ENCODE results near the gene TMEM107. TPM values are rescaled to one million over a fixed set of nuclear protein-coding genes. Genes with fewer than 3 reads are reported as not detected.
A peak's percentile ranks its signal among the peaks of the same experiment; 100 is the strongest.

TMEM107 gene
- polyA plus RNA-seq, 1 donor: 5.5 TPM

DNA sequence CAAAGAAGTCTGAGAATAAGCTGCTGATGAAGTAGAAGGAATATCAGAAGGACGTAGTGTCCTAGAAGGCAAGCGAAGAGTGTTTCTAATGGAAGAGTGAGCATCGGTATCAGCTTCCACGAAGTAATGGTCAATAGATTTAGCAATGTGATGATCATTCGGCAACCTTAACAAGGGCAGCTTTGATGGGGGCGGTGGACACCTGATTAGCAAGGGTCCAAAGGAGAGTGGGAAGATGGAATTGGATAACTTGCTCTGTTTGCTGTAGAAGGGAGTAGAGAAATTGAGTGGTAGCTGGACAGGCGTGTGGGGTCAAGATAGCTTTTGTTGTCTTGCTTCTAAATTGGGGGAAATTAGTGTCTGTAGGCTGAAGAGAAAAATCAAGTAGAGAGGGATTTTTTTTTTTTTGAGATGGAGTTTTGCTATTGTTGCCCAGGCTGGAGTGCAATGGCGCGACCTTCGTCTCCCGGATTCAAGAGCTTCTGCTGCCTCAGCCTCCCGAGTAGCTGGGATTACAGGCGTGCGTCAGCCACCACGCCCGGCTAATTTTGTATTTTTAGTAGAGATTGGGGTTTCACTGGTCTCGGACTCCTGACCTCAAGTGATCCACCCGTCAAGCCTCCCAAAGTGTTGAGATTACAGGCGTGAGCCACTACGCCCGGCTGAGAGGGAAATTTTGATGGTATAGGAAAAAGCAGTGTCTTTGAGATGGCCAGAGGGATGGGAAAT, 38.4 kb downstream of the TMEM107 start:
- no peak for DNase-seq

DNA sequence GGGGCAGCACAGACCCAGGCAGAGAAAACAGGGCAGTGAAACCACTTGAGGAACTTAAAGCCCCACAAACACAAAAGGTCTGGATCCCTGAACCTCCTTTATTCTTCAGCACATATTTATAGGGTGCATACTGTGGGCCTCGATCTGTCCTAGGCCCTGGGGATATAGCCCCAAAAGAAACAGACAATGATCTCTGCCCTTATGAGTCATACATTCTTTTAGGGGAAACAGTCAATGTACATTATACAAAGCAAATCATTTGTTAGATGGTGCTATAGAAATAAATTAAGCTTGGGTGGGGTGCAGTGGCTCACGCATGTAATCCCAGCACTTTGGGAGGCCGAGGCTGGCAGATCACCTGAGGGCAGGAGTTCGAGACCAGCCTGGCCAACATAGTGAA, 42.2 kb downstream of the TMEM107 start:
- DNase-seq: no peak

- no peak for DNase-seq
These were observed 42.8 kb downstream of the TMEM107 start for GRCh38 chr17:8133399-8133798.

GRCh38 chr17:8131844-8132441, 44.2 kb downstream of the TMEM107 start:
- DNase-seq: no peak

DNA sequence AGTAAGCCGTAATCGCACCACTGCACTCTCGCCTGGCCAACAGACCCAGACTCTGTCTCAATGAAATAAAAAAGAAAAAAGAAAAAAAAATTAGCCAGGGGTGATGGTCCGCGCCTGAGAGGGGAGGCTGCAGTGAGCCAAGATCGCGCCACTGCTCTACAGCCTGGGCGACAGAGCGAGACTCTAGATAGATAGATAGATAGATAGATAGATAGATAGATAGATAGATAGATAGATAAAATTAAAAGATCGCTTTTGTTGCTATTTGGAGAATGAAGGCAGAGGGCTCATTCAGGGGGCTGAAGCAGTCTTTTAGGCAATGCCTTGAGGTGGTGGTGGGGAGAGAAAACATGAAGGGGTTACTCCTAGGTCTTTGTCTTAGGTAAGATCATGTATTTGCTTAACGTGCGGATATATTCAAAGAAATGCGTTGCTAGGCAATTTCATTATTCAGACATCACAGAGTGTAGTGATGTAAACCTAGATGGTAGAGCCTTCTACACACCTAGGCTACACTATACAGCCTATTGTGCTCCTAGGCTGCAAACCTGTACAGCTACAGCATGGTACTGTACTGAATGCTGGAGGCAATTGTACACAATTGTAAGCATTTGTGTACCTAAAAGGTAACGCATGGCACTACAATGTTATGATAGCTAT, 47.9 kb downstream of the TMEM107 start:
- DNase-seq: no peak

DNA sequence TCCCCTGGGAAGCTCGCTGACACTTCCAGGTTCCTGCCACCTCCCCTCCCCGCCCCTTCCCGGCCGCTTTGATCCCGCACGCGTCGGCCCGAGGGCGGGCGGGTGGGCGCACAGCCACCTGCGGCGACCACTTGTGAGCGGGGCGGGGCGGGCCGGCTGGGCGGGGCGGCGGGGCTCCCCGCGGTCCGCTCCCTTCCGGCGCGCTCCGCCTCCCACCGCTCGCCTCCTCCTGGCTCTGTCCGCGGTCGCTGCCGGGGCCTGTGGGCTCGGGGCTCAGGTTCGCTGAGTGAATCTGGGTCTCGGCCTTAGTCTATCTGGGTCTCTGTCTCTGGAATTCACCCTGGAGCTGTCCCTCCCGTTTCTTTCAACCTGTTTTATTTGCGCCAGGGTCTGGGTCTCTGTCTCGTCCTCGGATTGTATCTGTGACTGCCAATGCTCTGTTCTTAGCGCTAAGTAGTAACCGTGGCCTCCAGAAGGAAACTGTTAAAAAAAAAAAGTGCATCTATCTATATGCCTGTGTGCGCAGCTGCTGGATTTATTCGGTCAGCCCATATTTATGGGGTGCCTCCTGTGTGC, 49.6 kb downstream of the TMEM107 start:
- DNase-seq: no peak

- DNase-seq: no peak
These were observed 50.2 kb downstream of the TMEM107 start for GRCh38 chr17:8125947-8126490.

DNA sequence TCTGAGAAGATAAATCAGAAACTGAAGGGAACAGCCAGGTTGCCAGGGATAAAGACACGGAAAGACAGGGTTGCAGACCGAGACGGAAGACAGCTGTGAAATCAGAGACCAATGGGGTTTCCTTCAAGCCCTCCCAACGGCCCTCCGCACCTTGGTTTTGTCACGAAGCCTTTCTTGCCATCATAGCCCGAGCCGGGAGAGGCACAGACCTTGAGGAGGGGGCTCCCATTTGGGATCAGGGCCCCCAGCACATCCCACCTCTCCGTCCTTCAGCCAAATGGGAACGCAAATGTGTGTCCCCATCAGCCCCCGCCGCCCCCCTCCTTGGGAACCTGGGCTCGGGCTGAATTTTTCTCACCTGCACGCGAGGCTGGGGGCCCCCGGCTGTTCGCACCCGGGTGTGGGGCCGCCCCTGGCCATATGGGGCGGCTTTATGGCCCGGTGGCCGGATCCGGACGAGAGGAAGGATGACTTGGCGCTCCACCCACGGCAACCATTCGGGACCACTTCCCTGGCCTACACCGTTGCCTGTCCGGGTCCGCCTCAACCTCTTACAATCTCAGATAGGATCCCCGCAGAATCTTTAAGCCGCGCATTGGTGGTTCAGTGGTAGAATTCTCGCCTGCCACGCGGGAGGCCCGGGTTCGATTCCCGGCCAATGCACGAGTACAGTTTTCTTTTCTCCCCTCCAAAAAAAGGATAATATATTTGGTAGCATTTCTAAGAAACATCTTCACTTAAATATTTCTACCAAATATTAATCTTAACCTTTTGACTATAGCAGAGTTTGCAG, 50.8 kb downstream of the TMEM107 start:
- DNase-seq: peak; percentile 86

DNA sequence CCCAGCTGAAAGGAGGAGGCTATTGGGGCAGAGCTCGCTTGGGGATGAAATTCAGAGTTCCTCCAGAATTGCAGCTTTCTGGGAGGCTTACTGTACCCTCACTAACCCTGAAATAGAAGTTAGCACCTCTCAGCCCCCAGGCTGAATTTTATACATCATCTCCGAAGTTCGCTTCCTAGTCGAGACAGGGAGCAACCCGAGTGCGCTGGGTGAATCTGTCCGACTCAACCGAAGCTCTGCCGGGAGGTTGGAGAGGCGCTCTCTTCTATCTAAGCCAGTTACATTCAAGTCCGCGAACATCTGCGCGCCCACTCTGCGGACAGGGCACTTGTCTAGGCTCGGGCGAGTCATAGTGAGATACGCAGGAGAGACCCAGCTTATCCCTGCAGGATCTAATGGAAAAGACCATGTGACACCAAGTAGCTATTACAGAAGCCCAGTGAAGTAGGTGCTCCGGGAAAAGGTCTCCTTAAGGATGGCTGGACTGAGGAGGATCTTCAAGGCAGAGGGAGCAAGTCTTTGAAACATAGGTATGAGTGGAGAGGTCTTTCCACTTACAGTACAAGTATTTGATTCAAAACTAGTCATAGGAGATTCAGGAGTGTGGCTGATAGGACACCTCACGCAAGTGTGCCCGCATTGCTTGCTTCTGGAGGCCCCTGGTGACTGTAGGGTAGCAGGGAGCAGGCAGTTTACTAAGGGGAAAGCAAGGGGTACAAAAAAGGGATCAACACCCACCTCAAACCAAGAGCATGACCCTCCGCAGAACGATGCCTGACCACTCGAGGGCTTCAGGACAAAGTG, 51.6 kb downstream of the TMEM107 start:
- DNase-seq: no peak

GRCh38 chr17:8123695-8124349, 52.4 kb downstream of the TMEM107 start, which contains the start of gene HES7:
Gene HES7 (minus strand): TSS chr17:8124106. CDS start chr17:8124084, 22 bp downstream.
- DNase-seq: no peak

DNA sequence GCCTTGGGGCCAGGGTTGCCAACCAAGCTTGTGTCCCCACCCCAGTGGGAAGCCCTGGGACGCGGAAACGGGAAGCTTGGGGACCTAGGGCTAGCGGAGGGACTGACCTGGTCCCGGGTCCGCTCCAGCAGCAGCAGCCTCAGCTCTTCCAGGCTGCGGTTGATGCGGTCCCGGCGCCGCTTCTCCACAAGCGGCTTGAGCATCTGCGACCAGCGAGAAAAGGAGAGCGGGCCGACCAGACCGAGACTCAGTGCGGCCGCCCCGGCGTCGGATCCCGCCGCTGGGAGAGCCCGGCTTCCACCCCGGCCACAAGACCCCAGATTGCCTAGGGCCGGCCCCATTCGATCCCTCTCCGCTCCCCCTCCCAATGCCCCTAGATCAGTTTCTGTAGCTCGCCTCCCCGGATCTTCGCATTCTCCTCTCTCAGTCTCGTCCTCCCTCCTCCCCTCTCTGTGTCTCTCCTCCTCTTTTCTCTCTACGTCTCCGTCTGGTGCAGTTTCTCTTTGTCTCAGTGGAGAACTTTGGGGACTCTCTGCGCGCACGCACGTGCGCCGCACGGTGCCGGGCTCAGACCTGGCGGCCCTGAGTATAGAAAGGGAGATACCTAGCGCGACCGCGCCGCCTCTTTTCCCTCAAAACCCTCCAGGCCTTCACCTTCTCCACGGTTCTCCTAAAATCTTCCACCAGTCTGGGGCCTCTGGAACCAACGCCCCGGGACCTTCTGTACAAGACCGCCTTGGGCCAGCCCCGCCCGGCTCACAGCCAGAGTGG, 53.1 kb downstream of the TMEM107 start:
- DNase-seq: no peak

Other genes with a start within 250 kb of the TMEM107 start
- gene KCNAB3, start 246.5 kb downstream of the TMEM107 start, polyA plus RNA-seq (ENCODE audit: insufficient read length): 4.7 TPM
- 99.5 TPM for gene TRAPPC1, start 244.4 kb downstream of the TMEM107 start, polyA plus RNA-seq (ENCODE audit: insufficient read length)
- gene CNTROB, start 244.2 kb downstream of the TMEM107 start, polyA plus RNA-seq (ENCODE audit: insufficient read length): 31.0 TPM
- 0.15 TPM for gene GUCY2D, start 173.8 kb downstream of the TMEM107 start, polyA plus RNA-seq (ENCODE audit: insufficient read length)
- gene ALOX15B, start 137.3 kb downstream of the TMEM107 start, polyA plus RNA-seq (ENCODE audit: insufficient read length): 2.2 TPM
- gene ALOX12B, start 88.7 kb downstream of the TMEM107 start, polyA plus RNA-seq (ENCODE audit: insufficient read length): not detected
- gene ALOXE3, start 57.9 kb downstream of the TMEM107 start, polyA plus RNA-seq (ENCODE audit: insufficient read length): not detected
- gene HES7, start 52.3 kb downstream of the TMEM107 start, polyA plus RNA-seq (ENCODE audit: insufficient read length): 0.21 TPM
- gene PER1, start 24.0 kb downstream of the TMEM107 start, polyA plus RNA-seq (ENCODE audit: insufficient read length): 72.6 TPM
- gene VAMP2, start 13.4 kb downstream of the TMEM107 start, polyA plus RNA-seq (ENCODE audit: insufficient read length): 68.4 TPM
- 5.5 TPM for gene BORCS6, start 13.8 kb upstream of the TMEM107 start, polyA plus RNA-seq (ENCODE audit: insufficient read length)
- gene AURKB, start 34.2 kb upstream of the TMEM107 start, polyA plus RNA-seq (ENCODE audit: insufficient read length): 14.9 TPM
- 19.5 TPM for gene CTC1, start 71.7 kb upstream of the TMEM107 start, polyA plus RNA-seq (ENCODE audit: insufficient read length)
- gene PFAS, start 72.9 kb upstream of the TMEM107 start, polyA plus RNA-seq (ENCODE audit: insufficient read length): 34.9 TPM
- gene RANGRF, start 112.3 kb upstream of the TMEM107 start, polyA plus RNA-seq (ENCODE audit: insufficient read length): 21.0 TPM
- gene SLC25A35, start 119.0 kb upstream of the TMEM107 start, polyA plus RNA-seq (ENCODE audit: insufficient read length): 1.5 TPM
- 14.8 TPM for gene ARHGEF15, start 133.9 kb upstream of the TMEM107 start, polyA plus RNA-seq (ENCODE audit: insufficient read length)
- gene ODF4, start 163.5 kb upstream of the TMEM107 start, polyA plus RNA-seq (ENCODE audit: insufficient read length): not detected
- gene RPL26, start 206.8 kb upstream of the TMEM107 start, polyA plus RNA-seq (ENCODE audit: insufficient read length): 2,898 TPM
- gene RNF222, start 221.4 kb upstream of the TMEM107 start, polyA plus RNA-seq (ENCODE audit: insufficient read length): 0.09 TPM

Data from hindlimb muscle (tissue), 1 donor.